Epithelial cell of umbilical artery (primary cell): Measurements from ENCODE around the gene FAF2. TPM values are rescaled to one million over a fixed set of nuclear protein-coding genes. Genes with fewer than 3 reads are reported as not detected.

ENCODE experiments used
- total RNA-seq: library from RNA; depleted of rRNA; stranded (reverse); fragments of >200 nt; gene quantifications from 2 replicates; pipeline ENCODE4 v1.2.3, GENCODE V29; 2014

Gene FAF2
- total RNA-seq, result 36.5 and 37.7 TPM in 2 replicates

GRCh38 chr5:176447978-176448608, at the start of gene FAF2:
Gene FAF2, plus strand, starts transcription at chr5:176448385. Its CDS starts 23 bp downstream, at chr5:176448408.

GRCh38 chr5:176415952-176416924, 31.9 kb upstream of the FAF2 start, which contains the start of gene CLTB:
Gene CLTB, minus strand, starts transcription at chr5:176416539. Its CDS starts 176 bp downstream, at chr5:176416363.

DNA sequence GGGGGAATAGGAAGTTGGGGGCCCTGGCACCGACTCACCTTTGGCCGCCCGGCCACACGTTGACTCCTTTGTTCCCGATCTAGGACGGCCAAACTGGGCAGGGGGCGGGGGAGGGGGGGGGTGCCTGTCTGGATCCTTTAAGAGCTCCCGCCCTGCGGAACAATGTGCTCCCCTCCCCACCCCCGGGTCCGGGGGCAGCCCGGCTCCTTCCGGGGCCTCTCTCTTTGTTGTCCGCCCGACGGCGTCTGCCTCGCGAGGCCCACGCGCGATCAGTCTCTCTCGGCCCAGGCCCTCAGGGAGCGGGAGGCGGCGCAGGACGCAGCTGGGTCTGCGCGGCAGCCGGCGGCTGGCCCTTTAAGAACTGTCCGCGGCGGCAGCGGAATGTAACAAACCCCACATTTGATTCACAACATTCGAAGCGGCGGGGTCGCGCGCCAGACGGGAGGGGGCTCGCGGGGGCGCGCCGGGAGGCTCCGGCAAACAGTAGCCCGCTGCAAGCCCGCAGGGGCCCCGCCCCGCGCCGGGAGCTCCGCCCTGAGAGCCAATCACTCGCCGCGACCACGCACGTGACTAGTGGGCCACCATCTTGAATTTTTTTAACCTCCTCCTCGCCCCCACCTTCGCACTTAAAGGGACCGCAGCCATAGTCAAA, 88.8 kb downstream of the FAF2 start, which contains the start of gene RNF44:
RNF44 (minus strand) TSS at position 501 of the 652 bp plus-strand sequence. CDS start 4,930 bp downstream, outside the sequence.

GRCh38 chr5:176548967-176549444, 100.8 kb downstream of the FAF2 start, which contains the start of gene CDHR2:
Gene CDHR2, plus strand, starts transcription at chr5:176549342. Its CDS starts 16,011 bp downstream, at chr5:176565353.

Other genes with a start within 250 kb of the FAF2 start
- gene SIMC1, start 210.0 kb upstream of the FAF2 start, total RNA-seq, result 3.2 and 3.6 TPM in 2 replicates
- gene KIAA1191, start 86.6 kb upstream of the FAF2 start, total RNA-seq, result 74.0 and 83.8 TPM in 2 replicates
- 5.8 and 8.1 TPM in 2 replicates for gene ARL10, start 82.9 kb upstream of the FAF2 start, total RNA-seq
- gene NOP16, start 59.8 kb upstream of the FAF2 start, total RNA-seq, result 34.4 and 39.2 TPM in 2 replicates
- 13.2 and 24.4 TPM in 2 replicates for gene HIGD2A, start 59.6 kb upstream of the FAF2 start, total RNA-seq
- gene CLTB, start 31.8 kb upstream of the FAF2 start, total RNA-seq, result 145 and 173 TPM in 2 replicates
- gene RNF44, start 89.0 kb downstream of the FAF2 start, total RNA-seq, result 1.2 and 4.2 TPM in 2 replicates
- gene CDHR2, start 101.0 kb downstream of the FAF2 start, total RNA-seq, result not detected in 2 replicates
- 5.2 and 6.5 TPM in 2 replicates for gene GPRIN1, start 161.8 kb downstream of the FAF2 start, total RNA-seq
- not detected in 2 replicates for gene SNCB, start 182.1 kb downstream of the FAF2 start, total RNA-seq
- not detected in 2 replicates for gene EIF4E1B, start 182.3 kb downstream of the FAF2 start, total RNA-seq
- 38.0 and 51.5 TPM in 2 replicates for gene TSPAN17, start 199.1 kb downstream of the FAF2 start, total RNA-seq